ENCODE measurements around the gene SSPN. TPM values are rescaled to one million over a fixed set of nuclear protein-coding genes. Genes with fewer than 3 reads are reported as not detected.

The SSPN gene
- total RNA-seq, 1 experiment from 2014 or later: 0.17 TPM

GRCh38 chr12:26278666-26279065, 83.3 kb downstream of the SSPN start:
- RAD21 ChIA-PET (ENCODE audit: low non-redundant PET in 1 of 2, low total read pairs in 2 of 2, uncharacterized antibody in 2 of 2, unreplicated experiment in 2 of 2): no interaction called here
- Histone ChIP-seq H2AFZ (ENCODE audit: low read depth, low read length, poor library complexity, severe bottlenecking) (no peak overlapping the region), H3K27ac (ENCODE audit: low read depth, low read length) (no peak overlapping the region), H4K20me1 (ENCODE audit: insufficient read depth) (no peaks in the 10 kb centered on the region), H3K36me3 (ENCODE audit: control insufficient read depth in 1 of 2, insufficient read depth in 2 of 2, low read length in 2 of 2) (no peaks in the 10 kb centered on the region), H3K4me2 (ENCODE audit: low read length) (no peak overlapping the region), H3K27me3 (ENCODE audit: insufficient read depth, low read length) (no peaks in the 10 kb centered on the region), H3K9ac (ENCODE audit: low read length) (no peak overlapping the region), H3K79me2 (ENCODE audit: insufficient read depth, low read length) (no peaks in the 10 kb centered on the region), H3K4me3 (replicated peaks in 1 of 2; ENCODE audit: low read depth in 1 of 2, low read length in 2 of 2) (no peak overlapping the region), H3K4me1 (ENCODE audit: control insufficient read depth in 1 of 2, insufficient read depth in 2 of 2, low read length in 2 of 2) (peaks cover 0 to 15% of the 10 kb centered on the region in 2 experiments; a peak in 2 of 4 replicates), H3K9me3 (ENCODE audit: control insufficient read depth in 1 of 2, insufficient read depth in 1 of 2, low read depth in 1 of 2, low read length in 2 of 2) (no peaks in the 10 kb centered on the region), H3K9me2 (ENCODE audit: insufficient read depth) (no peaks in the 10 kb centered on the region)
- CTCF ChIA-PET: no interaction called here
- DNase-seq (ENCODE audit: low read depth, low spot score) (no peak), ATAC-seq (no peak)
- intact Hi-C loops (cut with micrococcal nuclease): no loop called here
- BruUV-seq (replicated peaks): no TSS peak
- POLR2A ChIA-PET: no interaction called here
- TF ChIP-seq CTCF (IDR thresholded peaks at IDR 0.05 in 2 of 3, conservative IDR thresholded peaks at IDR 0.05 in 1 of 3; ENCODE audit: borderline replicate concordance in 1 of 3, insufficient read depth in 1 of 3, low read depth in 2 of 3, low read length in 2 of 3) (no peak), EZH2phosphoT487 (IDR thresholded peaks at IDR 0.05; ENCODE audit: borderline replicate concordance) (no peak), ZNF274 (IDR thresholded peaks at IDR 0.05; ENCODE audit: low read depth, low read length) (no peak), YY1 (IDR thresholded peaks at IDR 0.05; ENCODE audit: extremely low read depth, insufficient replicate concordance, low read depth, low read length) (no peak), SIN3A (IDR thresholded peaks at IDR 0.05; ENCODE audit: low read depth) (no peak), JUND (IDR thresholded peaks at IDR 0.05) (no peak), MAX (IDR thresholded peaks at IDR 0.05) (no peak)
- TF ChIP-seq, protein P1, sequence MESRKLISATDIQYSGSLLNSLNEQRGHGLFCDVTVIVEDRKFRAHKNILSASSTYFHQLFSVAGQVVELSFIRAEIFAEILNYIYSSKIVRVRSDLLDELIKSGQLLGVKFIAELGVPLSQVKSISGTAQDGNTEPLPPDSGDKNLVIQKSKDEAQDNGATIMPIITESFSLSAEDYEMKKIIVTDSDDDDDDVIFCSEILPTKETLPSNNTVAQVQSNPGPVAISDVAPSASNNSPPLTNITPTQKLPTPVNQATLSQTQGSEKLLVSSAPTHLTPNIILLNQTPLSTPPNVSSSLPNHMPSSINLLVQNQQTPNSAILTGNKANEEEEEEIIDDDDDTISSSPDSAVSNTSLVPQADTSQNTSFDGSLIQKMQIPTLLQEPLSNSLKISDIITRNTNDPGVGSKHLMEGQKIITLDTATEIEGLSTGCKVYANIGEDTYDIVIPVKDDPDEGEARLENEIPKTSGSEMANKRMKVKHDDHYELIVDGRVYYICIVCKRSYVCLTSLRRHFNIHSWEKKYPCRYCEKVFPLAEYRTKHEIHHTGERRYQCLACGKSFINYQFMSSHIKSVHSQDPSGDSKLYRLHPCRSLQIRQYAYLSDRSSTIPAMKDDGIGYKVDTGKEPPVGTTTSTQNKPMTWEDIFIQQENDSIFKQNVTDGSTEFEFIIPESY (IDR thresholded peaks at IDR 0.05; ENCODE audit: extremely low read depth, insufficient replicate concordance, low read length): no peak

All from HCT116 (cell line).